ENCODE results near the gene DNASE1L3.

GRCh38 chr3:58173029-58173668 lies 37.6 kb downstream of the DNASE1L3 start:
- TF ChIP-seq POLR2A (IDR thresholded peaks at IDR 0.05) (no peak), CTCF (IDR thresholded peaks at IDR 0.05) (no peak), POLR2AphosphoS5 (IDR thresholded peaks at IDR 0.05) (no peak), EP300 (IDR thresholded peaks at IDR 0.05) (no peak)

Data from gastroesophageal sphincter (tissue), 3 donors.